Thyroid gland (tissue), 4 donors: ENCODE results near the gene TBC1D20.

Experiments
- CTCF ChIP-seq, 6 experiments: fragments of 200-600 bp in 3 of 6; fragments of 450-650 bp in 3 of 6; sonication (generic) in 3 of 6; IDR thresholded peaks; one replicate each; pipeline ENCODE4 v1.5.1; 2016 to 2019; ENCODE audit warnings: antibody characterized with exemption in 6 of 6, mild to moderate bottlenecking in 2 of 6, inconsistent platforms in 1 of 6, moderate library complexity in 1 of 6
- POLR2A ChIP-seq, 2 donors: fragments of 450-650 bp; IDR thresholded peaks; one replicate each; pipeline ENCODE4 v1.6.1; 2017; ENCODE audit warnings: antibody characterized with exemption in 2 of 2, mild to moderate bottlenecking in 2 of 2, moderate library complexity in 1 of 2

GRCh38 chr20:437787-438486, 24.4 kb downstream of the TBC1D20 start:
- TF ChIP-seq CTCF (IDR thresholded peaks at IDR 0.05) (no peak), POLR2A (IDR thresholded peaks at IDR 0.05) (no peak)
